ENCODE results near the gene OTUD3. TPM values are rescaled to one million over a fixed set of nuclear protein-coding genes. Genes with fewer than 3 reads are reported as not detected.

Gene OTUD3
- total and polyA plus RNA-seq, 2 of the 4 experiments (the other 2 are of a cell fraction) = 2.9 to 3.1 TPM

DNA sequence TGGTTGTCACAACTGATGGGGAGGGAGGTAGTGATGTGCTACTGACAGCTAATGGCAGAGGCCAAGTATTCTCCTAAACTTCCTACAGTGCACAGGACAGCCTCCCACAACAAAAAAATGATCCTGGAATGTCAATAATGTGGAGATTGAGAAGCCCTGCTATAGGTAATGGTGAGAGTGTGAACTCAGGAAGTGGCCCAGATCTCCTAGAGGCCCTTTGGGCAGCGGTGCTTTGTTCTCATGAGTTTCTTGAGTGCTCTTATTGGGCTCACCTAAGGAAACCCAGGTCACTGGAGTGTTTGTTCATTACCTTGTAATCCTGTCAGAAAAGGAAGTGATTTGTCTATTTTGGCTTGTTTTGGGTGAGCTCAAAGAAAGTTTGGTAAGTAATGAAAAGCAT lies 5.9 kb downstream of the OTUD3 start:
- peaks cover 66% of the 10 kb centered on the region; the same call in 1 of the 2 replicates for H4K20me1 ChIP-seq (ENCODE audit: insufficient read depth, low read length)

More for the DNA sequence above, 5.9 kb downstream of the OTUD3 start:
- no peak overlapping the region for H4K91ac ChIP-seq (ENCODE audit: insufficient read depth, low read depth, low read length)
- H2AFZ ChIP-seq (replicated peaks; ENCODE audit: low read length, poor library complexity) = no peak overlapping the region
- H3K14ac ChIP-seq (replicated peaks; ENCODE audit: low read depth, low read length) = no peak overlapping the region
- no peak overlapping the region for H2BK120ac ChIP-seq (ENCODE audit: low read depth, low read length)
- ATAC-seq (ENCODE audit: low read depth) = no peak
- peaks cover 8% of the 10 kb centered on the region for H3K36me3 ChIP-seq (ENCODE audit: control insufficient read depth, insufficient read depth, low read length)
- H2BK20ac ChIP-seq (ENCODE audit: low read depth, low read length) = no peak overlapping the region
- H3K18ac ChIP-seq (ENCODE audit: low read depth, low read length) = no peak overlapping the region
- CTCF ChIA-PET = no interaction called here
- H3K27ac ChIP-seq (ENCODE audit: insufficient read depth, low read length) = no peak overlapping the region
- in situ Hi-C loops (cut with MboI; ENCODE audit: low sequenced_read_pairs) (no loop called here), dilution Hi-C loops (cut with HindIII; ENCODE audit: low sequenced_read_pairs, unreplicated experiment) (no loop called here), intact Hi-C loops (cut with micrococcal nuclease) (loop anchor here (10.0 kb wide), 1 partner anchor 223 kb away; the partner anchor contains the start of gene HTR6)
- H2AK5ac ChIP-seq (ENCODE audit: low read depth, low read length) = no peak overlapping the region
- POLR2A ChIA-PET (ENCODE audit: unreplicated experiment) = no interaction called here
- no peak overlapping the region for H3K9ac ChIP-seq (ENCODE audit: low read depth, low read length)
- no TSS peak for BruUV-seq (replicated peaks)
- peaks cover 41 to 75% of the 10 kb centered on the region in 2 experiments for H3K79me1 ChIP-seq (ENCODE audit: low read depth in 1 of 2, low read length in 2 of 2)
- no peak overlapping the region for H3K23ac ChIP-seq (ENCODE audit: low read depth, low read length)
- H3K4me1 ChIP-seq (ENCODE audit: control insufficient read depth, insufficient read depth, low read length) = peaks cover 9% of the 10 kb centered on the region
- no peak overlapping the region for H3K4me2 ChIP-seq (ENCODE audit: low read depth, low read length)
- no peak overlapping the region for H2AK9ac ChIP-seq (replicated peaks; ENCODE audit: low read depth, low read length, poor library complexity)
- no peak overlapping the region for H3K4me3 ChIP-seq (ENCODE audit: insufficient read depth, low read depth, low read length)
- no peak overlapping the region for H4K5ac ChIP-seq (ENCODE audit: low read depth, low read length)
- TF ChIP-seq CHD1 (IDR thresholded peaks at IDR 0.05; ENCODE audit: low read depth, low read length) = no peak
- TF ChIP-seq FOS (IDR thresholded peaks at IDR 0.05; ENCODE audit: low read depth, low read length) = no peak
- TF ChIP-seq, protein P1, sequence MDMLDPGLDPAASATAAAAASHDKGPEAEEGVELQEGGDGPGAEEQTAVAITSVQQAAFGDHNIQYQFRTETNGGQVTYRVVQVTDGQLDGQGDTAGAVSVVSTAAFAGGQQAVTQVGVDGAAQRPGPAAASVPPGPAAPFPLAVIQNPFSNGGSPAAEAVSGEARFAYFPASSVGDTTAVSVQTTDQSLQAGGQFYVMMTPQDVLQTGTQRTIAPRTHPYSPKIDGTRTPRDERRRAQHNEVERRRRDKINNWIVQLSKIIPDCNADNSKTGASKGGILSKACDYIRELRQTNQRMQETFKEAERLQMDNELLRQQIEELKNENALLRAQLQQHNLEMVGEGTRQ (IDR thresholded peaks at IDR 0.05; ENCODE audit: low read depth, low read length) = no peak
- TF ChIP-seq RFX5 (IDR thresholded peaks at IDR 0.05; ENCODE audit: low read depth, low read length) = no peak
- no peak for TF ChIP-seq MAFK (IDR thresholded peaks at IDR 0.05; ENCODE audit: low read depth, low read length)
- TF ChIP-seq CEBPB (IDR thresholded peaks at IDR 0.05; ENCODE audit: low read depth, low read length) = no peak
- TF ChIP-seq BHLHE40 (IDR thresholded peaks at IDR 0.05; ENCODE audit: low read depth, low read length) = no peak
- TF ChIP-seq SMC3 (IDR thresholded peaks at IDR 0.05; ENCODE audit: low read depth, low read length) = no peak
- TF ChIP-seq NFE2L2 (IDR thresholded peaks at IDR 0.05; ENCODE audit: low read depth, low read length) = no peak
- TF ChIP-seq, protein P2, sequence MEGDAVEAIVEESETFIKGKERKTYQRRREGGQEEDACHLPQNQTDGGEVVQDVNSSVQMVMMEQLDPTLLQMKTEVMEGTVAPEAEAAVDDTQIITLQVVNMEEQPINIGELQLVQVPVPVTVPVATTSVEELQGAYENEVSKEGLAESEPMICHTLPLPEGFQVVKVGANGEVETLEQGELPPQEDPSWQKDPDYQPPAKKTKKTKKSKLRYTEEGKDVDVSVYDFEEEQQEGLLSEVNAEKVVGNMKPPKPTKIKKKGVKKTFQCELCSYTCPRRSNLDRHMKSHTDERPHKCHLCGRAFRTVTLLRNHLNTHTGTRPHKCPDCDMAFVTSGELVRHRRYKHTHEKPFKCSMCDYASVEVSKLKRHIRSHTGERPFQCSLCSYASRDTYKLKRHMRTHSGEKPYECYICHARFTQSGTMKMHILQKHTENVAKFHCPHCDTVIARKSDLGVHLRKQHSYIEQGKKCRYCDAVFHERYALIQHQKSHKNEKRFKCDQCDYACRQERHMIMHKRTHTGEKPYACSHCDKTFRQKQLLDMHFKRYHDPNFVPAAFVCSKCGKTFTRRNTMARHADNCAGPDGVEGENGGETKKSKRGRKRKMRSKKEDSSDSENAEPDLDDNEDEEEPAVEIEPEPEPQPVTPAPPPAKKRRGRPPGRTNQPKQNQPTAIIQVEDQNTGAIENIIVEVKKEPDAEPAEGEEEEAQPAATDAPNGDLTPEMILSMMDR (conservative IDR thresholded peaks at IDR 0.05; ENCODE audit: low read depth, low read length) = no peak
- TF ChIP-seq RCOR1 (IDR thresholded peaks at IDR 0.05; ENCODE audit: insufficient replicate concordance, low read length) = no peak
- TF ChIP-seq RAD21 (IDR thresholded peaks at IDR 0.05; ENCODE audit: low read length) = no peak
- no peak for TF ChIP-seq MXI1 (IDR thresholded peaks at IDR 0.05; ENCODE audit: borderline replicate concordance, low read depth, low read length)
- TF ChIP-seq, protein P3, sequence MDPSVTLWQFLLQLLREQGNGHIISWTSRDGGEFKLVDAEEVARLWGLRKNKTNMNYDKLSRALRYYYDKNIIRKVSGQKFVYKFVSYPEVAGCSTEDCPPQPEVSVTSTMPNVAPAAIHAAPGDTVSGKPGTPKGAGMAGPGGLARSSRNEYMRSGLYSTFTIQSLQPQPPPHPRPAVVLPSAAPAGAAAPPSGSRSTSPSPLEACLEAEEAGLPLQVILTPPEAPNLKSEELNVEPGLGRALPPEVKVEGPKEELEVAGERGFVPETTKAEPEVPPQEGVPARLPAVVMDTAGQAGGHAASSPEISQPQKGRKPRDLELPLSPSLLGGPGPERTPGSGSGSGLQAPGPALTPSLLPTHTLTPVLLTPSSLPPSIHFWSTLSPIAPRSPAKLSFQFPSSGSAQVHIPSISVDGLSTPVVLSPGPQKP (IDR thresholded peaks at IDR 0.05; ENCODE audit: borderline replicate concordance, low read depth, low read length) = no peak
- no peak overlapping the region for H4K8ac ChIP-seq (ENCODE audit: low read depth in 2 of 2, low read length in 2 of 2)
- WGBS, 2 experiments (ENCODE audit: extremely low coverage in 2 of 2, insufficient read length in 1 of 2) = 100% methylated on average over 1 of the region's 1 CpG; no CpG with 5 or more reads in 1 of the 2 experiments
- H3K27me3 ChIP-seq (ENCODE audit: control insufficient read depth, insufficient read depth, low read length) = no peaks in the 10 kb centered on the region
- H3K9me1 ChIP-seq (ENCODE audit: insufficient read depth, low read length) = peaks cover 21% of the 10 kb centered on the region
- DNase-seq = no peak
- H3K4ac ChIP-seq (ENCODE audit: low read depth, low read length) = no peak overlapping the region
- H2BK15ac ChIP-seq (ENCODE audit: low read depth, low read length) = no peak overlapping the region
- no peak overlapping the region for H2BK5ac ChIP-seq (ENCODE audit: low read depth, low read length, poor library complexity, severe bottlenecking)
- H3K56ac ChIP-seq (ENCODE audit: extremely low read depth, insufficient read depth, low read length) = no peak overlapping the region
- H3K9me3 ChIP-seq (ENCODE audit: control insufficient read depth, insufficient read depth, low read length) = no peaks in the 10 kb centered on the region

Measured in IMR-90 (cell line).